HEK293 (cell line): ENCODE results near the gene RBM18.

Experiments used
- CTCF ChIA-PET: fragments of 350-600 bp; formaldehyde crosslinking; extraction: SDS; loops from one replicate; lab custom pipeline; 2021; ENCODE audit warnings: antibody characterized with exemption; lab: Yijun Ruan, JAX
- POLR2A ChIA-PET: fragments of 300-600 bp; formaldehyde crosslinking; extraction: SDS; loops from one replicate; lab custom pipeline; 2020; ENCODE audit warnings: antibody characterized with exemption, inconsistent platforms; lab: Yijun Ruan, JAX
- H3K27ac ChIP-seq: fragments of 200-500 bp; sonication (Bioruptor generic); 2 replicates; pipeline ENCODE4 v1.5.1; 2014; ENCODE audit warnings: low read depth, low read length, control low read depth, inconsistent platforms; ENCODE audit errors: extremely low read depth
- H3K36me3 ChIP-seq, 2 experiments: fragments of 200-500 bp in 1 of 2; sonication (Bioruptor generic) in 1 of 2; 1 replicate in 1 of 2; 2 replicates in 1 of 2; pipeline ENCODE4 v1.5.1; 2014 to 2017; ENCODE audit warnings: inconsistent platforms in 2 of 2, low read length in 2 of 2; ENCODE audit not compliant: control insufficient read depth in 2 of 2, insufficient read depth in 1 of 2
- H3K4me1 ChIP-seq: fragments of 200-500 bp; sonication (Bioruptor generic); 2 replicates; pipeline ENCODE4 v1.5.1; 2014; ENCODE audit warnings: mild to moderate bottlenecking, low read length, inconsistent platforms; ENCODE audit not compliant: control insufficient read depth, insufficient read depth
- H3K4me3 ChIP-seq: 2 replicates; pipeline ENCODE4 v1.5.1; 2011; ENCODE audit warnings: low read depth, mild to moderate bottlenecking, control low read depth, low read length, moderate library complexity
- H3K9me3 ChIP-seq: fragments of 200-500 bp; sonication (Bioruptor generic); 2 replicates; pipeline ENCODE4 v1.5.1; 2014; ENCODE audit warnings: low read depth, low read length, inconsistent platforms; ENCODE audit not compliant: control insufficient read depth, insufficient read depth
- BCL11A ChIP-seq: fragments of 450-650 bp; formaldehyde crosslinking; IDR thresholded peaks from 2 replicates; pipeline ENCODE4 v1.5.1; 2016; ENCODE audit warnings: low read depth, missing biosample characterization, missing genetic modification characterization
- GLI4 ChIP-seq: fragments of 450-650 bp; formaldehyde crosslinking; IDR thresholded peaks from 2 replicates; pipeline ENCODE4 v1.5.1; 2016; ENCODE audit warnings: missing biosample characterization, missing genetic modification characterization
- KLF10 ChIP-seq: fragments of 450-650 bp; IDR thresholded peaks from 2 replicates; pipeline ENCODE4 v1.5.1; 2018; ENCODE audit warnings: missing biosample characterization, mild to moderate bottlenecking, missing genetic modification characterization
- SCRT1 ChIP-seq: fragments of 450-650 bp; formaldehyde crosslinking; IDR thresholded peaks from 2 replicates; pipeline ENCODE4 v1.5.1; 2016; ENCODE audit warnings: missing biosample characterization, missing genetic modification characterization, borderline replicate concordance
- ZBTB17 ChIP-seq: fragments of 450-650 bp; formaldehyde crosslinking; IDR thresholded peaks from 2 replicates; pipeline ENCODE4 v1.5.1; 2016; ENCODE audit warnings: missing biosample characterization, missing genetic modification characterization
- ZBTB20 ChIP-seq: fragments of 450-650 bp; formaldehyde crosslinking; IDR thresholded peaks from 2 replicates; pipeline ENCODE4 v1.5.1; 2016; ENCODE audit warnings: missing biosample characterization, missing genetic modification characterization
- ZBTB49 ChIP-seq: fragments of 450-650 bp; formaldehyde crosslinking; IDR thresholded peaks from 2 replicates; pipeline ENCODE4 v1.5.1; 2016; ENCODE audit warnings: missing biosample characterization, missing genetic modification characterization, low read depth
- ZNF114 ChIP-seq: fragments of 450-650 bp; formaldehyde crosslinking; IDR thresholded peaks from 2 replicates; pipeline ENCODE4 v1.5.0; 2017; ENCODE audit warnings: missing biosample characterization, missing genetic modification characterization
- ZNF121 ChIP-seq: fragments of 450-650 bp; formaldehyde crosslinking; IDR thresholded peaks from 2 replicates; pipeline ENCODE4 v1.5.1; 2016; ENCODE audit warnings: missing biosample characterization, missing genetic modification characterization
- ZNF169 ChIP-seq: fragments of 450-650 bp; formaldehyde crosslinking; IDR thresholded peaks from 2 replicates; pipeline ENCODE4 v1.5.1; 2016; ENCODE audit warnings: missing biosample characterization, missing genetic modification characterization
- ZNF175 ChIP-seq: fragments of 450-650 bp; formaldehyde crosslinking; IDR thresholded peaks from 2 replicates; pipeline ENCODE4 v1.5.1; 2016; ENCODE audit warnings: missing biosample characterization, missing genetic modification characterization
- ZNF24 ChIP-seq: fragments of 450-650 bp; formaldehyde crosslinking; IDR thresholded peaks from 2 replicates; pipeline ENCODE4 v1.5.1; 2016; ENCODE audit warnings: missing biosample characterization, missing genetic modification characterization
- ZNF274 ChIP-seq, 2 experiments: fragments of 200-500 bp in 1 of 2; fragments of 450-650 bp in 1 of 2; sonication (Bioruptor generic) in 1 of 2; formaldehyde crosslinking in 1 of 2; IDR thresholded peaks; 2 replicates each; pipeline versions ENCODE4 v1.5.1 to v1.6.1; 2014 to 2016; ENCODE audit warnings: borderline replicate concordance in 1 of 2, inconsistent platforms in 1 of 2, low read length in 1 of 2, missing biosample characterization in 1 of 2, missing genetic modification characterization in 1 of 2
- ZNF324 ChIP-seq: fragments of 450-650 bp; formaldehyde crosslinking; IDR thresholded peaks from 2 replicates; pipeline ENCODE4 v1.5.1; 2016; ENCODE audit warnings: missing biosample characterization, missing genetic modification characterization
- ZNF362 ChIP-seq: fragments of 450-650 bp; formaldehyde crosslinking; IDR thresholded peaks from 2 replicates; pipeline ENCODE4 v1.5.1; 2016; ENCODE audit warnings: missing biosample characterization, missing genetic modification characterization
- ZNF366 ChIP-seq: fragments of 450-650 bp; formaldehyde crosslinking; conservative IDR thresholded peaks from 2 replicates; pipeline ENCODE4 v1.5.1; 2016; ENCODE audit warnings: missing biosample characterization, missing genetic modification characterization
- ZNF37A ChIP-seq: fragments of 450-650 bp; IDR thresholded peaks from 2 replicates; pipeline ENCODE4 v1.5.1; 2018; ENCODE audit warnings: missing biosample characterization, missing genetic modification characterization
- ZNF530 ChIP-seq: fragments of 450-650 bp; formaldehyde crosslinking; IDR thresholded peaks from 2 replicates; pipeline ENCODE4 v1.5.1; 2016; ENCODE audit warnings: low read depth, missing biosample characterization, missing genetic modification characterization
- ZNF610 ChIP-seq: fragments of 450-650 bp; formaldehyde crosslinking; IDR thresholded peaks from 2 replicates; pipeline ENCODE4 v1.5.1; 2016; ENCODE audit warnings: missing biosample characterization, missing genetic modification characterization, borderline replicate concordance
- ZNF621 ChIP-seq: fragments of 450-650 bp; formaldehyde crosslinking; IDR thresholded peaks from 2 replicates; pipeline ENCODE4 v1.5.1; 2017; ENCODE audit warnings: missing biosample characterization, missing genetic modification characterization
- ZNF768 ChIP-seq: fragments of 450-650 bp; formaldehyde crosslinking; IDR thresholded peaks from 2 replicates; pipeline ENCODE4 v1.5.1; 2018; ENCODE audit warnings: missing biosample characterization, mild to moderate bottlenecking, missing genetic modification characterization
- ZNF785 ChIP-seq: fragments of 450-650 bp; formaldehyde crosslinking; IDR thresholded peaks from 2 replicates; pipeline ENCODE4 v1.5.1; 2016; ENCODE audit warnings: missing biosample characterization, missing genetic modification characterization
- TF ChIP-seq, protein P1 (sequence below): fragments of 450-650 bp; formaldehyde crosslinking; IDR thresholded peaks from 2 replicates; pipeline ENCODE4 v1.5.1; 2017; ENCODE audit warnings: missing biosample characterization, missing genetic modification characterization
- TF ChIP-seq, protein P2 (sequence below): fragments of 450-650 bp; formaldehyde crosslinking; IDR thresholded peaks from 2 replicates; pipeline ENCODE4 v1.5.0; 2017; ENCODE audit warnings: missing biosample characterization, missing genetic modification characterization, borderline replicate concordance
- TF ChIP-seq, protein P3 (sequence below): fragments of 450-650 bp; formaldehyde crosslinking; IDR thresholded peaks from 2 replicates; pipeline ENCODE4 v1.5.1; 2017; ENCODE audit warnings: missing biosample characterization, missing genetic modification characterization

Gene RBM18

DNA sequence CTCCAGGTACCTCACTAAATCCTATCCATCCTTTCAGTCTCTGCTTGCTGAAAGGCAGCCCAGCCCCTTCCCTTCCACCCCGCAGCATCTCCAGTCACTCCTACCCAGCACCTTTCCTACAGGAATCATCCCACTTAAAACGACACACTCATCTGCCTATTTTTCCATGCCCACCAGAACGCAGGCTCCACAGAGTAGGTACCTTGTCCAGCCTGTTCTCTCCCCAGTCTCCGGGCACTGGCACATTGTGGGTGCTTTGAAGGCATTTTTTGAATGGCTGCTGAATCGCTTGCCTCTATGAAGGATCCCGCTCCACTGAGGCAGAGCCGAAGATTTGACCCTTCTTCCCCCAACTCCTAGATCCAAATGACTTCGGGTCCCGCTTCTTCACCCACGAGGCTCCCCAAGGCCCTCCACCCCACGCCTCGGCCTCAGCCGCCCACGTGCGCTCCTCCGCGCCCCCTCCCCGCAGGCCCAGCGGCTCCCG is 51.5 kb downstream of the RBM18 start:
- POLR2A ChIA-PET = interaction anchor here (0.6 to 1.5 kb wide), 4 partner anchors 9 to 1252 kb away, joined by 4 to 8 read pairs (median 5); partner anchors contain the start of gene LHX6
- no peak for TF ChIP-seq ZNF362 (tag by site-specific recombination)
- TF ChIP-seq KLF10 (tag by site-specific recombination) = no peak
- TF ChIP-seq ZBTB17 (tag by site-specific recombination) = no peak
- TF ChIP-seq ZNF37A (tag by site-specific recombination) = no peak
- TF ChIP-seq, protein P1, sequence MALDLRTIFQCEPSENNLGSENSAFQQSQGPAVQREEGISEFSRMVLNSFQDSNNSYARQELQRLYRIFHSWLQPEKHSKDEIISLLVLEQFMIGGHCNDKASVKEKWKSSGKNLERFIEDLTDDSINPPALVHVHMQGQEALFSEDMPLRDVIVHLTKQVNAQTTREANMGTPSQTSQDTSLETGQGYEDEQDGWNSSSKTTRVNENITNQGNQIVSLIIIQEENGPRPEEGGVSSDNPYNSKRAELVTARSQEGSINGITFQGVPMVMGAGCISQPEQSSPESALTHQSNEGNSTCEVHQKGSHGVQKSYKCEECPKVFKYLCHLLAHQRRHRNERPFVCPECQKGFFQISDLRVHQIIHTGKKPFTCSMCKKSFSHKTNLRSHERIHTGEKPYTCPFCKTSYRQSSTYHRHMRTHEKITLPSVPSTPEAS (tag by site-specific recombination) = no peak
- TF ChIP-seq ZNF785 (tag by site-specific recombination) = no peak
- TF ChIP-seq, all 188 proteins: peak for 0
- Histone ChIP-seq H3K4me1 (no peaks in the 10 kb centered on the region), H3K27ac (no peak overlapping the region), H3K36me3 (no peaks in the 10 kb centered on the region), H3K9me3 (no peaks in the 10 kb centered on the region), H3K4me3 (no peak overlapping the region)
- CTCF ChIA-PET = no interaction called here

GRCh38 chr9:122212473-122213004 is 52.1 kb downstream of the RBM18 start:
- TF ChIP-seq ZNF610 (tag by site-specific recombination) = no peak
- TF ChIP-seq SCRT1 (tag by site-specific recombination) = no peak
- no peak for TF ChIP-seq ZNF324 (tag by site-specific recombination)
- TF ChIP-seq ZNF621 = no peak
- TF ChIP-seq ZNF114 (tag by site-specific recombination) = no peak
- no peak for TF ChIP-seq ZNF169 (tag by site-specific recombination)
- no peak for TF ChIP-seq BCL11A
- TF ChIP-seq, protein P2, sequence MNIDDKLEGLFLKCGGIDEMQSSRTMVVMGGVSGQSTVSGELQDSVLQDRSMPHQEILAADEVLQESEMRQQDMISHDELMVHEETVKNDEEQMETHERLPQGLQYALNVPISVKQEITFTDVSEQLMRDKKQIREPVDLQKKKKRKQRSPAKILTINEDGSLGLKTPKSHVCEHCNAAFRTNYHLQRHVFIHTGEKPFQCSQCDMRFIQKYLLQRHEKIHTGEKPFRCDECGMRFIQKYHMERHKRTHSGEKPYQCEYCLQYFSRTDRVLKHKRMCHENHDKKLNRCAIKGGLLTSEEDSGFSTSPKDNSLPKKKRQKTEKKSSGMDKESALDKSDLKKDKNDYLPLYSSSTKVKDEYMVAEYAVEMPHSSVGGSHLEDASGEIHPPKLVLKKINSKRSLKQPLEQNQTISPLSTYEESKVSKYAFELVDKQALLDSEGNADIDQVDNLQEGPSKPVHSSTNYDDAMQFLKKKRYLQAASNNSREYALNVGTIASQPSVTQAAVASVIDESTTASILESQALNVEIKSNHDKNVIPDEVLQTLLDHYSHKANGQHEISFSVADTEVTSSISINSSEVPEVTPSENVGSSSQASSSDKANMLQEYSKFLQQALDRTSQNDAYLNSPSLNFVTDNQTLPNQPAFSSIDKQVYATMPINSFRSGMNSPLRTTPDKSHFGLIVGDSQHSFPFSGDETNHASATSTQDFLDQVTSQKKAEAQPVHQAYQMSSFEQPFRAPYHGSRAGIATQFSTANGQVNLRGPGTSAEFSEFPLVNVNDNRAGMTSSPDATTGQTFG (tag by site-specific recombination) = no peak
- TF ChIP-seq, protein P3, sequence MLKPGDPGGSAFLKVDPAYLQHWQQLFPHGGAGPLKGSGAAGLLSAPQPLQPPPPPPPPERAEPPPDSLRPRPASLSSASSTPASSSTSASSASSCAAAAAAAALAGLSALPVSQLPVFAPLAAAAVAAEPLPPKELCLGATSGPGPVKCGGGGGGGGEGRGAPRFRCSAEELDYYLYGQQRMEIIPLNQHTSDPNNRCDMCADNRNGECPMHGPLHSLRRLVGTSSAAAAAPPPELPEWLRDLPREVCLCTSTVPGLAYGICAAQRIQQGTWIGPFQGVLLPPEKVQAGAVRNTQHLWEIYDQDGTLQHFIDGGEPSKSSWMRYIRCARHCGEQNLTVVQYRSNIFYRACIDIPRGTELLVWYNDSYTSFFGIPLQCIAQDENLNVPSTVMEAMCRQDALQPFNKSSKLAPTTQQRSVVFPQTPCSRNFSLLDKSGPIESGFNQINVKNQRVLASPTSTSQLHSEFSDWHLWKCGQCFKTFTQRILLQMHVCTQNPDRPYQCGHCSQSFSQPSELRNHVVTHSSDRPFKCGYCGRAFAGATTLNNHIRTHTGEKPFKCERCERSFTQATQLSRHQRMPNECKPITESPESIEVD (tag by site-specific recombination) = no peak
- no peak for TF ChIP-seq ZNF274 (IDR thresholded peaks at IDR 0.05; ENCODE audit: low read length)
- no peak for TF ChIP-seq ZNF274 (tag by site-specific recombination; IDR thresholded peaks at IDR 0.05; ENCODE audit: borderline replicate concordance)
- TF ChIP-seq ZNF366 = no peak
- no peak for TF ChIP-seq ZNF768 (tag by site-specific recombination)
- no peak for TF ChIP-seq ZNF121 (tag by site-specific recombination)
- TF ChIP-seq ZNF175 = no peak
- no peak for TF ChIP-seq ZNF530
- TF ChIP-seq GLI4 (tag by site-specific recombination) = no peak
- TF ChIP-seq ZNF24 (tag by site-specific recombination) = no peak
- no peak for TF ChIP-seq ZNF362 (tag by site-specific recombination)
- TF ChIP-seq ZBTB20 = no peak
- no peak for TF ChIP-seq ZBTB49 (tag by site-specific recombination)
- no peaks in the 10 kb centered on the region for H3K9me3 ChIP-seq
- no peaks in the 10 kb centered on the region for H3K4me1 ChIP-seq
- CTCF ChIA-PET = no interaction called here
- no peaks in the 10 kb centered on the region for H3K36me3 ChIP-seq
- POLR2A ChIA-PET = no interaction called here
- H3K4me3 ChIP-seq = no peak overlapping the region
- H3K27ac ChIP-seq = no peak overlapping the region
